ENCODE measurements around the gene FOXN4. TPM values are rescaled to one million over a fixed set of nuclear protein-coding genes. Genes with fewer than 3 reads are reported as not detected.

FOXN4 gene
- not detected for total RNA-seq

GRCh38 chr12:109308534-109309380 is at the start of gene FOXN4:
Gene FOXN4, minus strand, starts transcription at chr12:109309284. Its CDS starts 963 bp downstream, at chr12:109308321.
- Histone ChIP-seq H3K27me3 (ENCODE audit: insufficient read depth, low read length) (peaks cover 55% of the 10 kb centered on the region), H3K4me1 (ENCODE audit: insufficient read depth, low read length) (peaks cover 3% of the 10 kb centered on the region), H3K9me3 (ENCODE audit: low read depth, low read length) (no peaks in the 10 kb centered on the region), H3K4me3 (ENCODE audit: low read length) (no peak within 1 kb of the TSS)

GRCh38 chr12:109358154-109358869 is 49.2 kb upstream of the FOXN4 start:
- no peak overlapping the region for H3K4me3 ChIP-seq (ENCODE audit: low read length)
- no peaks in the 10 kb centered on the region for H3K9me3 ChIP-seq (ENCODE audit: low read depth, low read length)
- peaks cover 2% of the 10 kb centered on the region for H3K27me3 ChIP-seq (ENCODE audit: insufficient read depth, low read length)
- H3K4me1 ChIP-seq (ENCODE audit: insufficient read depth, low read length), result no peaks in the 10 kb centered on the region

- Histone ChIP-seq H3K4me3 (ENCODE audit: low read length) (no peak overlapping the region), H3K9me3 (ENCODE audit: low read depth, low read length) (no peaks in the 10 kb centered on the region), H3K4me1 (ENCODE audit: insufficient read depth, low read length) (no peaks in the 10 kb centered on the region), H3K27me3 (ENCODE audit: insufficient read depth, low read length) (peaks cover 2% of the 10 kb centered on the region)
These were observed 47.9 kb upstream of the FOXN4 start for GRCh38 chr12:109357032-109357431.

GRCh38 chr12:109356577-109356976 is 47.5 kb upstream of the FOXN4 start:
- H3K9me3 ChIP-seq (ENCODE audit: low read depth, low read length), result no peaks in the 10 kb centered on the region
- no peak overlapping the region for H3K4me3 ChIP-seq (ENCODE audit: low read length)
- no peaks in the 10 kb centered on the region for H3K4me1 ChIP-seq (ENCODE audit: insufficient read depth, low read length)
- peaks cover 2% of the 10 kb centered on the region for H3K27me3 ChIP-seq (ENCODE audit: insufficient read depth, low read length)

GRCh38 chr12:109352184-109352583 is 43.1 kb upstream of the FOXN4 start:
- Histone ChIP-seq H3K9me3 (ENCODE audit: low read depth, low read length) (no peaks in the 10 kb centered on the region), H3K4me1 (ENCODE audit: insufficient read depth, low read length) (no peaks in the 10 kb centered on the region), H3K4me3 (ENCODE audit: low read length) (no peak overlapping the region), H3K27me3 (ENCODE audit: insufficient read depth, low read length) (no peaks in the 10 kb centered on the region)

GRCh38 chr12:109347589-109347988 is 38.5 kb upstream of the FOXN4 start, which contains the start of gene MYO1H:
Gene MYO1H, plus strand, starts transcription at chr12:109347900. Its CDS starts 61 bp downstream, at chr12:109347961.
- H3K9me3 ChIP-seq (ENCODE audit: low read depth, low read length), result no peaks in the 10 kb centered on the region
- no peaks in the 10 kb centered on the region for H3K27me3 ChIP-seq (ENCODE audit: insufficient read depth, low read length)
- no peaks in the 10 kb centered on the region for H3K4me1 ChIP-seq (ENCODE audit: insufficient read depth, low read length)
- H3K4me3 ChIP-seq (ENCODE audit: low read length), result no peak within 1 kb of the TSS

- H3K9me3 ChIP-seq (ENCODE audit: low read depth, low read length), result no peaks in the 10 kb centered on the region
- no peak overlapping the region for H3K4me3 ChIP-seq (ENCODE audit: low read length)
- no peaks in the 10 kb centered on the region for H3K4me1 ChIP-seq (ENCODE audit: insufficient read depth, low read length)
- no peaks in the 10 kb centered on the region for H3K27me3 ChIP-seq (ENCODE audit: insufficient read depth, low read length)
These were observed 37.8 kb upstream of the FOXN4 start for GRCh38 chr12:109346920-109347319.

GRCh38 chr12:109345428-109345827 is 36.3 kb upstream of the FOXN4 start:
- no peaks in the 10 kb centered on the region for H3K4me1 ChIP-seq (ENCODE audit: insufficient read depth, low read length)
- no peak overlapping the region for H3K4me3 ChIP-seq (ENCODE audit: low read length)
- no peaks in the 10 kb centered on the region for H3K9me3 ChIP-seq (ENCODE audit: low read depth, low read length)
- no peaks in the 10 kb centered on the region for H3K27me3 ChIP-seq (ENCODE audit: insufficient read depth, low read length)

- no peak overlapping the region for H3K4me3 ChIP-seq (ENCODE audit: low read length)
- no peaks in the 10 kb centered on the region for H3K27me3 ChIP-seq (ENCODE audit: insufficient read depth, low read length)
- H3K4me1 ChIP-seq (ENCODE audit: insufficient read depth, low read length), result no peaks in the 10 kb centered on the region
These were observed 34.6 kb upstream of the FOXN4 start for GRCh38 chr12:109343677-109344076.

GRCh38 chr12:109336593-109336992 is 27.5 kb upstream of the FOXN4 start:
- Histone ChIP-seq H3K27me3 (ENCODE audit: insufficient read depth, low read length) (no peaks in the 10 kb centered on the region), H3K9me3 (ENCODE audit: low read depth, low read length) (no peaks in the 10 kb centered on the region), H3K4me1 (ENCODE audit: insufficient read depth, low read length) (no peaks in the 10 kb centered on the region), H3K4me3 (ENCODE audit: low read length) (no peak overlapping the region)

More at GRCh38 chr12:109343677-109344076, 34.6 kb upstream of the FOXN4 start:
- H3K9me3 ChIP-seq (ENCODE audit: low read depth, low read length), result no peaks in the 10 kb centered on the region

- Histone ChIP-seq H3K9me3 (ENCODE audit: low read depth, low read length) (no peaks in the 10 kb centered on the region), H3K4me3 (ENCODE audit: low read length) (no peak overlapping the region), H3K4me1 (ENCODE audit: insufficient read depth, low read length) (no peaks in the 10 kb centered on the region), H3K27me3 (ENCODE audit: insufficient read depth, low read length) (no peaks in the 10 kb centered on the region)
These were observed 25.8 kb upstream of the FOXN4 start for GRCh38 chr12:109334887-109335286.

- H3K9me3 ChIP-seq (ENCODE audit: low read depth, low read length), result no peaks in the 10 kb centered on the region
- no peak overlapping the region for H3K4me3 ChIP-seq (ENCODE audit: low read length)
- H3K4me1 ChIP-seq (ENCODE audit: insufficient read depth, low read length), result no peaks in the 10 kb centered on the region
- H3K27me3 ChIP-seq (ENCODE audit: insufficient read depth, low read length), result no peaks in the 10 kb centered on the region
These were observed 22.3 kb upstream of the FOXN4 start for GRCh38 chr12:109331301-109331952.

GRCh38 chr12:109330282-109331230 is 21.5 kb upstream of the FOXN4 start:
- no peak overlapping the region for H3K4me3 ChIP-seq (ENCODE audit: low read length)
- H3K9me3 ChIP-seq (ENCODE audit: low read depth, low read length), result no peaks in the 10 kb centered on the region
- no peaks in the 10 kb centered on the region for H3K4me1 ChIP-seq (ENCODE audit: insufficient read depth, low read length)
- H3K27me3 ChIP-seq (ENCODE audit: insufficient read depth, low read length), result no peaks in the 10 kb centered on the region

GRCh38 chr12:109329686-109330085 is 20.6 kb upstream of the FOXN4 start:
- H3K4me1 ChIP-seq (ENCODE audit: insufficient read depth, low read length), result no peaks in the 10 kb centered on the region
- no peaks in the 10 kb centered on the region for H3K9me3 ChIP-seq (ENCODE audit: low read depth, low read length)
- H3K4me3 ChIP-seq (ENCODE audit: low read length), result no peak overlapping the region
- no peaks in the 10 kb centered on the region for H3K27me3 ChIP-seq (ENCODE audit: insufficient read depth, low read length)
